ENCODE results near the gene DNAJC22. TPM values are rescaled to one million over a fixed set of nuclear protein-coding genes. Genes with fewer than 3 reads are reported as not detected.

DNAJC22 gene
- total and polyA plus RNA-seq, 9 of the 15 experiments (the other 6 are each of a cell fraction or from before 2014, with no cell fraction given), result 0.10 to 1.2 (median 0.47) TPM

DNA sequence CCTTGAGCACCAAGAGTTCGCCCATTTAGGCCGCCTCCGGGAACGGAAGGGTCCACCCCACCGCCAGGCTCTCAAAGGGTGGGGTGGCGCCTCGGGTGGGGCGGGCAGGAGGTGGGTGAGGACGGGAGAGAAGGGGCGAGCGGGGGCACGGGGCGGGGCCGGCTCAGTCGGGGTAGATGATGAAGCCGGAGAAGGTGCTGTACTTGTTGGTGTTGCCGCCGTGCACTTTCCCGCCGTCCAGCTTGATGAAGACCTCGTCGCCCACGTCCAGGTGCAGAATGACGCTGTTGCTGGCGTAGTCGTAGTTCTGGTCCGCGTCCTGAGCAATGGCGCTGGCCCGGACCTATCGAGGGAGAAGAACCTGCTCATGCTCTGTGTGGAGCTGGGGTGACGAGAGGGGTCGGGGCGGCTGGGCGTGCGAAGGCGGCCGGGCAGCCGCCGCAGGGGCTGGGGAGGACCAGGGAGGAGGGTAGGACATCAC is 13.8 kb upstream of the DNAJC22 start:
- WGBS (ENCODE audit: insufficient coverage, low coverage, missing lambda C conversion rate), result 94% methylated on average over 22 of the region's 40 CpGs
- Histone ChIP-seq H3K9me1 (ENCODE audit: control insufficient read depth, insufficient read depth, low read length) (peaks cover 3% of the 10 kb centered on the region), H3K9me3 (replicated peaks; ENCODE audit: control insufficient read depth, insufficient read depth, low read depth, low read length) (no peaks in the 10 kb centered on the region), H3K4me1 (replicated peaks in 1 of 2; ENCODE audit: control insufficient read depth in 2 of 2, insufficient read depth in 2 of 2, low read length in 2 of 2) (peaks cover 6 to 36% of the 10 kb centered on the region in 2 experiments), H3K9ac (ENCODE audit: insufficient read depth in 1 of 2, low read depth in 2 of 2, low read length in 2 of 2) (no peak overlapping the region), H2AFZ (ENCODE audit: low read depth, low read length) (no peak overlapping the region), H4K20me1 (replicated peaks; ENCODE audit: control insufficient read depth, insufficient read depth, low read length) (no peaks in the 10 kb centered on the region), H3K79me2 (ENCODE audit: control insufficient read depth, insufficient read depth, low read length) (no peaks in the 10 kb centered on the region), H3K36me3 (ENCODE audit: control insufficient read depth, insufficient read depth, low read length) (peaks cover 33% of the 10 kb centered on the region; the same call in 2 of the 3 replicates), H3K27ac (ENCODE audit: extremely low read depth, low read depth, low read length) (no peak overlapping the region), H3K4me3 (no peak overlapping the region), H3K27me3 (ENCODE audit: control insufficient read depth in 2 of 2, insufficient read depth in 2 of 2, low read length in 2 of 2) (no peaks in the 10 kb centered on the region), H3K4me2 (ENCODE audit: insufficient read depth, low read length) (no peak overlapping the region)
- BruUV-seq (replicated peaks), result no TSS peak
- ATAC-seq, result no peak
- no peak for DNase-seq (ENCODE audit: extremely low read depth in 1 of 4, low spot score in 3 of 4)
- POLR2A ChIA-PET, result interaction anchor here (0.5 to 2.4 kb wide), 5 partner anchors 8 to 211 kb away, joined by 3 to 32 read pairs (median 6); partner anchors contain the start of genes PRPH and TROAP
- in situ Hi-C loops (cut with MboI), result no loop called here
- no peak for FAIRE-seq
- CTCF ChIA-PET (ENCODE audit: low intra/inter-chr PET ratio), result interaction anchor here (1.3 to 1.5 kb wide), 2 partner anchors 10 to 45 kb away, joined by 4 to 9 read pairs; no protein-coding TSS in a partner anchor
- intact Hi-C loops (cut with micrococcal nuclease), result no loop called here
- TF ChIP-seq E2F8 (IDR thresholded peaks at IDR 0.05; ENCODE audit: low read depth, partially characterized antibody), result no peak
- TF ChIP-seq JUN (IDR thresholded peaks at IDR 0.05; ENCODE audit: borderline replicate concordance, low read depth, low read length), result no peak
- no peak for TF ChIP-seq JUN (CRISPR knock-in tag; IDR thresholded peaks at IDR 0.05; ENCODE audit: borderline replicate concordance)
- no peak for TF ChIP-seq ZNF398 (CRISPR knock-in tag; IDR thresholded peaks at IDR 0.05)
- TF ChIP-seq, protein P1, sequence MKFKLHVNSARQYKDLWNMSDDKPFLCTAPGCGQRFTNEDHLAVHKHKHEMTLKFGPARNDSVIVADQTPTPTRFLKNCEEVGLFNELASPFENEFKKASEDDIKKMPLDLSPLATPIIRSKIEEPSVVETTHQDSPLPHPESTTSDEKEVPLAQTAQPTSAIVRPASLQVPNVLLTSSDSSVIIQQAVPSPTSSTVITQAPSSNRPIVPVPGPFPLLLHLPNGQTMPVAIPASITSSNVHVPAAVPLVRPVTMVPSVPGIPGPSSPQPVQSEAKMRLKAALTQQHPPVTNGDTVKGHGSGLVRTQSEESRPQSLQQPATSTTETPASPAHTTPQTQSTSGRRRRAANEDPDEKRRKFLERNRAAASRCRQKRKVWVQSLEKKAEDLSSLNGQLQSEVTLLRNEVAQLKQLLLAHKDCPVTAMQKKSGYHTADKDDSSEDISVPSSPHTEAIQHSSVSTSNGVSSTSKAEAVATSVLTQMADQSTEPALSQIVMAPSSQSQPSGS (CRISPR knock-in tag; IDR thresholded peaks at IDR 0.05), result no peak
- TF ChIP-seq, protein P2, sequence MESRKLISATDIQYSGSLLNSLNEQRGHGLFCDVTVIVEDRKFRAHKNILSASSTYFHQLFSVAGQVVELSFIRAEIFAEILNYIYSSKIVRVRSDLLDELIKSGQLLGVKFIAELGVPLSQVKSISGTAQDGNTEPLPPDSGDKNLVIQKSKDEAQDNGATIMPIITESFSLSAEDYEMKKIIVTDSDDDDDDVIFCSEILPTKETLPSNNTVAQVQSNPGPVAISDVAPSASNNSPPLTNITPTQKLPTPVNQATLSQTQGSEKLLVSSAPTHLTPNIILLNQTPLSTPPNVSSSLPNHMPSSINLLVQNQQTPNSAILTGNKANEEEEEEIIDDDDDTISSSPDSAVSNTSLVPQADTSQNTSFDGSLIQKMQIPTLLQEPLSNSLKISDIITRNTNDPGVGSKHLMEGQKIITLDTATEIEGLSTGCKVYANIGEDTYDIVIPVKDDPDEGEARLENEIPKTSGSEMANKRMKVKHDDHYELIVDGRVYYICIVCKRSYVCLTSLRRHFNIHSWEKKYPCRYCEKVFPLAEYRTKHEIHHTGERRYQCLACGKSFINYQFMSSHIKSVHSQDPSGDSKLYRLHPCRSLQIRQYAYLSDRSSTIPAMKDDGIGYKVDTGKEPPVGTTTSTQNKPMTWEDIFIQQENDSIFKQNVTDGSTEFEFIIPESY (CRISPR knock-in tag; IDR thresholded peaks at IDR 0.05), result peak; percentile 77; the same call in 1 of the 2 replicates
- TF ChIP-seq RBFOX2 (IDR thresholded peaks at IDR 0.05; ENCODE audit: low read depth, low read length), result 0 out of 2 replicates have a peak, but pooled peaks have one; percentile 21
- no peak for TF ChIP-seq SMAD4 (CRISPR knock-in tag; conservative IDR thresholded peaks at IDR 0.05)
- TF ChIP-seq POLR2G (IDR thresholded peaks at IDR 0.05; ENCODE audit: low read depth, low read length), result peak; percentile 62
- no peak for TF ChIP-seq KAT7 (CRISPR knock-in tag; IDR thresholded peaks at IDR 0.05; ENCODE audit: borderline replicate concordance)
- no peak for TF ChIP-seq ZBTB8A (IDR thresholded peaks at IDR 0.05; ENCODE audit: partially characterized antibody)
- no peak for TF ChIP-seq ZNF717 (CRISPR knock-in tag; IDR thresholded peaks at IDR 0.05)
- no peak for TF ChIP-seq HNRNPL (IDR thresholded peaks at IDR 0.05; ENCODE audit: low read depth, low read length)
- TF ChIP-seq SRSF9 (IDR thresholded peaks at IDR 0.05; ENCODE audit: borderline replicate concordance, low read depth, low read length), result no peak
